ENCODE measurements around the gene TNS3. TPM values are rescaled to one million over a fixed set of nuclear protein-coding genes. Genes with fewer than 3 reads are reported as not detected.

TNS3 gene
- total RNA-seq, 2 donors from 2014 or later: 0.37 to 0.71 TPM

- Mint-ChIP-seq H3K27me3 (peaks cover 11% of the 10 kb centered on the region), H3K4me3 (no peak overlapping the region), H3K27ac (no peak overlapping the region), H3K9me3 (peaks cover 7% of the 10 kb centered on the region), H3K4me1 (no peaks in the 10 kb centered on the region), H3K36me3 (ENCODE audit: low read depth) (no peaks in the 10 kb centered on the region)
- no peak for ATAC-seq (replicated peaks)
Measured at GRCh38 chr7:47320296-47320695, 261.6 kb downstream of the TNS3 start.

- no peak overlapping the region for H3K27ac Mint-ChIP-seq
- peaks cover 7% of the 10 kb centered on the region for H3K9me3 Mint-ChIP-seq
- H3K27me3 Mint-ChIP-seq: peaks cover 15% of the 10 kb centered on the region
- H3K36me3 Mint-ChIP-seq (ENCODE audit: low read depth): no peaks in the 10 kb centered on the region
- H3K4me3 Mint-ChIP-seq: no peak overlapping the region
- no peak for ATAC-seq (replicated peaks)
- H3K4me1 Mint-ChIP-seq: no peaks in the 10 kb centered on the region
Measured at GRCh38 chr7:47318395-47319182, 263.3 kb downstream of the TNS3 start.

- H3K36me3 Mint-ChIP-seq (ENCODE audit: low read depth): no peaks in the 10 kb centered on the region
- H3K4me1 Mint-ChIP-seq: no peaks in the 10 kb centered on the region
- peaks cover 7% of the 10 kb centered on the region for H3K9me3 Mint-ChIP-seq
- H3K27me3 Mint-ChIP-seq: peaks cover 15% of the 10 kb centered on the region
- no peak overlapping the region for H3K27ac Mint-ChIP-seq
- no peak overlapping the region for H3K4me3 Mint-ChIP-seq
- no peak for ATAC-seq (replicated peaks)
Measured at GRCh38 chr7:47317487-47317886, 264.4 kb downstream of the TNS3 start.

GRCh38 chr7:47314728-47315607 is 266.9 kb downstream of the TNS3 start:
- ATAC-seq (replicated peaks): no peak
- Mint-ChIP-seq H3K27me3 (peaks cover 11% of the 10 kb centered on the region), H3K36me3 (ENCODE audit: low read depth) (no peaks in the 10 kb centered on the region), H3K27ac (no peak overlapping the region), H3K4me1 (no peaks in the 10 kb centered on the region), H3K9me3 (peaks cover 7% of the 10 kb centered on the region), H3K4me3 (no peak overlapping the region)

GRCh38 chr7:47314248-47314647 is 267.7 kb downstream of the TNS3 start:
- H3K36me3 Mint-ChIP-seq (ENCODE audit: low read depth): no peaks in the 10 kb centered on the region
- no peaks in the 10 kb centered on the region for H3K4me1 Mint-ChIP-seq
- peaks cover 7% of the 10 kb centered on the region for H3K9me3 Mint-ChIP-seq
- no peak overlapping the region for H3K4me3 Mint-ChIP-seq
- ATAC-seq (replicated peaks): no peak
- H3K27ac Mint-ChIP-seq: no peak overlapping the region
- peaks cover 11% of the 10 kb centered on the region for H3K27me3 Mint-ChIP-seq

GRCh38 chr7:47313564-47313963 is 268.3 kb downstream of the TNS3 start:
- no peaks in the 10 kb centered on the region for H3K36me3 Mint-ChIP-seq (ENCODE audit: low read depth)
- peaks cover 11% of the 10 kb centered on the region for H3K27me3 Mint-ChIP-seq
- no peak overlapping the region for H3K27ac Mint-ChIP-seq
- no peak for ATAC-seq (replicated peaks)
- no peak overlapping the region for H3K4me3 Mint-ChIP-seq
- peaks cover 11% of the 10 kb centered on the region for H3K9me3 Mint-ChIP-seq
- no peaks in the 10 kb centered on the region for H3K4me1 Mint-ChIP-seq

- H3K9me3 Mint-ChIP-seq: peaks cover 7% of the 10 kb centered on the region
- H3K27me3 Mint-ChIP-seq: peaks cover 6% of the 10 kb centered on the region
- no peak overlapping the region for H3K27ac Mint-ChIP-seq
- no peak overlapping the region for H3K4me3 Mint-ChIP-seq
- no peak for ATAC-seq (replicated peaks)
- no peaks in the 10 kb centered on the region for H3K36me3 Mint-ChIP-seq (ENCODE audit: low read depth)
- H3K4me1 Mint-ChIP-seq: no peaks in the 10 kb centered on the region
Measured at GRCh38 chr7:47311891-47312290, 270.0 kb downstream of the TNS3 start.

- peaks cover 7% of the 10 kb centered on the region for H3K9me3 Mint-ChIP-seq
- H3K4me1 Mint-ChIP-seq: no peaks in the 10 kb centered on the region
- no peak overlapping the region for H3K4me3 Mint-ChIP-seq
- no peak overlapping the region for H3K27ac Mint-ChIP-seq
- H3K27me3 Mint-ChIP-seq: peaks cover 3% of the 10 kb centered on the region
- ATAC-seq (replicated peaks): no peak
- H3K36me3 Mint-ChIP-seq (ENCODE audit: low read depth): no peaks in the 10 kb centered on the region
Measured at GRCh38 chr7:47310020-47310419, 271.9 kb downstream of the TNS3 start.

GRCh38 chr7:47308808-47309207 is 273.1 kb downstream of the TNS3 start:
- Mint-ChIP-seq H3K36me3 (ENCODE audit: low read depth) (no peaks in the 10 kb centered on the region), H3K27ac (no peak overlapping the region), H3K4me1 (no peaks in the 10 kb centered on the region), H3K27me3 (no peaks in the 10 kb centered on the region), H3K9me3 (peaks cover 7% of the 10 kb centered on the region), H3K4me3 (no peak overlapping the region)
- ATAC-seq (replicated peaks): no peak

- H3K9me3 Mint-ChIP-seq: peaks cover 7% of the 10 kb centered on the region
- no peaks in the 10 kb centered on the region for H3K27me3 Mint-ChIP-seq
- no peak overlapping the region for H3K4me3 Mint-ChIP-seq
- ATAC-seq (replicated peaks): no peak
- H3K36me3 Mint-ChIP-seq (ENCODE audit: low read depth): no peaks in the 10 kb centered on the region
- no peaks in the 10 kb centered on the region for H3K4me1 Mint-ChIP-seq
- H3K27ac Mint-ChIP-seq: no peak overlapping the region
Measured at GRCh38 chr7:47307311-47307710, 274.6 kb downstream of the TNS3 start.

- no peaks in the 10 kb centered on the region for H3K27me3 Mint-ChIP-seq
Measured at GRCh38 chr7:47304727-47305719, 276.9 kb downstream of the TNS3 start.

GRCh38 chr7:47303695-47304453 is 278.0 kb downstream of the TNS3 start:
- no peak overlapping the region for H3K27ac Mint-ChIP-seq
- H3K27me3 Mint-ChIP-seq: no peaks in the 10 kb centered on the region
- H3K36me3 Mint-ChIP-seq (ENCODE audit: low read depth): no peaks in the 10 kb centered on the region
- no peak overlapping the region for H3K4me3 Mint-ChIP-seq
- ATAC-seq (replicated peaks): no peak
- H3K9me3 Mint-ChIP-seq: peaks cover 5% of the 10 kb centered on the region
- H3K4me1 Mint-ChIP-seq: no peaks in the 10 kb centered on the region

More at GRCh38 chr7:47304727-47305719, 276.9 kb downstream of the TNS3 start:
- Mint-ChIP-seq H3K27ac (no peak overlapping the region), H3K4me3 (no peak overlapping the region), H3K36me3 (ENCODE audit: low read depth) (no peaks in the 10 kb centered on the region), H3K4me1 (no peaks in the 10 kb centered on the region), H3K9me3 (peaks cover 7% of the 10 kb centered on the region)
- no peak for ATAC-seq (replicated peaks)

- no peak overlapping the region for H3K27ac Mint-ChIP-seq
- H3K9me3 Mint-ChIP-seq: no peaks in the 10 kb centered on the region
- no peaks in the 10 kb centered on the region for H3K36me3 Mint-ChIP-seq (ENCODE audit: low read depth)
- ATAC-seq (replicated peaks): no peak
- no peak overlapping the region for H3K4me3 Mint-ChIP-seq
- no peaks in the 10 kb centered on the region for H3K27me3 Mint-ChIP-seq
- H3K4me1 Mint-ChIP-seq: no peaks in the 10 kb centered on the region
Measured at GRCh38 chr7:47303014-47303694, 278.8 kb downstream of the TNS3 start.

All from activated T-helper 17 cell treated with anti-CD3 and anti-CD28 coated beads, Interleukin-2, amount 50 U/mL, for 72 hours (primary cell).